Pancreas (tissue), 10 donors: Measurements from ENCODE around the gene COQ4. TPM values are rescaled to one million over a fixed set of nuclear protein-coding genes. Genes with fewer than 3 reads are reported as not detected.

Experiments
- ATAC-seq, 4 donors: fragments of 200-7000 bp; cut with Tn5 transposase; one replicate each; pipeline versions ENCODE4 v1.8.0 to v1.9.1; 2020; ENCODE audit warnings: mild to moderate bottlenecking in 4 of 4, moderate library complexity in 4 of 4
- DNase-seq, 6 donors: peaks; one replicate each; pipeline ENCODE4 v3.0.0-alpha.2; 2020
- FAIRE-seq: peaks from 2 replicates; lab custom pipeline; 2012; peaks lifted over from hg19 to GRCh38; lab: Jason Lieb, UNC
- H3K27ac ChIP-seq, 4 donors: fragments of 200-600 bp; sonication (generic); 1 replicate in 3 of 4; 2 replicates in 1 of 4; pipeline versions ENCODE4 v1.5.0 to v1.8.0; 2020
- H3K27me3 ChIP-seq, 4 donors: fragments of 200-600 bp; one replicate each; pipeline ENCODE4 v1.8.0; 2021
- H3K36me3 ChIP-seq, 3 donors: fragments of 200-600 bp; sonication (generic) in 1 of 3; one replicate each; pipeline versions ENCODE4 v1.5.0 to v1.8.0; 2020 to 2021
- H3K4me1 ChIP-seq, 3 donors: fragments of 200-600 bp; one replicate each; pipeline ENCODE4 v1.8.0; 2021
- H3K4me3 ChIP-seq, 4 donors: fragments of 200-600 bp; sonication (generic) in 2 of 4; one replicate each; pipeline versions ENCODE4 v1.5.0 to v1.8.0; 2020 to 2021
- H3K9me3 ChIP-seq, 4 donors: fragments of 200-600 bp; one replicate each; pipeline ENCODE4 v1.8.0; 2021
- CTCF ChIP-seq, 4 donors: fragments of 200-600 bp; sonication (generic) in 3 of 4; IDR thresholded peaks; one replicate each; pipeline versions ENCODE4 v1.5.0 to v1.8.0; 2021; ENCODE audit warnings: antibody characterized with exemption in 4 of 4
- WGBS, 2 donors: extraction: QIAGEN DNeasy Blood & Tissue Kit; methylation state at CpG; one replicate each; pipeline ENCODE4 v1.1.7; 2013; 5-methylcytosine and 5-hydroxymethylcytosine counted together
- intact Hi-C, 3 donors: fragments of 100-400 bp; cut with DNase I; formaldehyde crosslinking; loops; one replicate each; pipeline versions ENCODE4 v1.11.1 to v1.14.2; 2022
- polyA plus RNA-seq, 2 donors: library from polyadenylated mRNA; stranded (reverse); fragments of 200-250 nt; gene quantifications; one replicate each; pipeline ENCODE4 v1.2.3, GENCODE V29; 2013
- total RNA-seq, 6 donors: library from RNA; stranded (reverse); fragmentation: NEBNext Ultra II Directional in 4 of 6; extraction: Animal tissue kit (Norgen Biotek cat#: 25700) in 4 of 6; gene quantifications; one replicate each; pipeline versions ENCODE4 v1.2.1 to v1.2.4, GENCODE V29; 2021 to 2023
- donor health status: healthy with polysubstance abuse.
- donor health status: DM: no; HTN: no; CAD: no; lungs with moderate emphysema.
- donor health status: DM: no; HTN: no; CAD: no.
- donor health status: control.
- donor health status: control.
- donor health status: Bipolar disorder and iron deficiency.
- donor health status: DM: yes; HTN: yes; CAD: no.
- donor health status: DM: no; HTN: no; CAD: no.
- donor health status: DM: no; HTN: no; CAD: no.
- donor health status: DM: yes; HTN: yes; CAD: no.

Gene COQ4
- total and polyA plus RNA-seq, 8 donors = 23.1 to 103 (median 32.8) TPM

- no peaks in the 10 kb centered on the region for H3K27me3 ChIP-seq
- peaks cover 6 to 18% (median 6%) of the 10 kb centered on the region in 3 donors for H3K4me1 ChIP-seq
- no peak overlapping the region for H3K27ac ChIP-seq
- ATAC-seq (no peak), FAIRE-seq (no peak), DNase-seq (no peak)
- no peak overlapping the region for H3K4me3 ChIP-seq
- intact Hi-C loops = no loop called here
- TF ChIP-seq CTCF (IDR thresholded peaks at IDR 0.05) = no peak
- WGBS, 2 donors = 89 to 93% methylated on average over 1 of the region's 1 CpG
- H3K9me3 ChIP-seq = no peaks in the 10 kb centered on the region
- peaks cover 0 to under 1% (median 0%) of the 10 kb centered on the region in 3 donors for H3K36me3 ChIP-seq
Observed at GRCh38 chr9:128372784-128373183, 50.1 kb downstream of the COQ4 start.

- no peak for FAIRE-seq
- WGBS, 2 donors = 90% methylated on average over 9 of the region's 9 CpGs
- no peaks in the 10 kb centered on the region for H3K9me3 ChIP-seq
- no peak for DNase-seq
- intact Hi-C loops = no loop called here
- no peak for TF ChIP-seq CTCF (IDR thresholded peaks at IDR 0.05)
- no peak for ATAC-seq
- H3K27ac ChIP-seq = no peak overlapping the region
- no peak overlapping the region for H3K4me3 ChIP-seq
- no peaks in the 10 kb centered on the region for H3K27me3 ChIP-seq
- peaks cover 0 to 13% (median 0%) of the 10 kb centered on the region in 3 donors for H3K36me3 ChIP-seq
- peaks cover 6 to 18% (median 6%) of the 10 kb centered on the region in 3 donors for H3K4me1 ChIP-seq
Observed at GRCh38 chr9:128374221-128374675, 51.6 kb downstream of the COQ4 start.

- intact Hi-C loops = no loop called here
- FAIRE-seq = no peak
- Histone ChIP-seq H3K27me3 (no peaks in the 10 kb centered on the region), H3K4me3 (no peak overlapping the region), H3K27ac (no peak overlapping the region), H3K36me3 (peaks cover 0 to 17% (median 0%) of the 10 kb centered on the region in 3 donors), H3K9me3 (no peaks in the 10 kb centered on the region), H3K4me1 (peaks cover 0 to 10% (median 6%) of the 10 kb centered on the region in 3 donors)
- WGBS, 2 donors = 86 to 87% methylated on average over 5 of the region's 5 CpGs
- DNase-seq = no peak
- TF ChIP-seq CTCF (IDR thresholded peaks at IDR 0.05) = no peak
- ATAC-seq = no peak
Observed at GRCh38 chr9:128375865-128376264, 53.2 kb downstream of the COQ4 start.

GRCh38 chr9:128382261-128382660 lies 59.6 kb downstream of the COQ4 start:
- ATAC-seq (no peak), FAIRE-seq (no peak)

More at GRCh38 chr9:128382261-128382660, 59.6 kb downstream of the COQ4 start:
- no peak for TF ChIP-seq CTCF (IDR thresholded peaks at IDR 0.05)
- 75% methylated on average over 6 of the region's 6 CpGs for whole genome bisulfite sequencing, 2 donors
- no peaks in the 10 kb centered on the region for H3K9me3 ChIP-seq
- H3K4me1 ChIP-seq = no peaks in the 10 kb centered on the region
- DNase-seq = no peak
- no peak overlapping the region for H3K4me3 ChIP-seq
- H3K27ac ChIP-seq = no peak overlapping the region
- H3K27me3 ChIP-seq = no peaks in the 10 kb centered on the region
- H3K36me3 ChIP-seq = peaks cover 0 to 21% (median 0%) of the 10 kb centered on the region in 3 donors
- intact Hi-C loops = no loop called here
